Measurements from ENCODE around the gene PODXL2.
"Not testable (repeated sequence)": the region's sequence is repeated elsewhere in the genome, so short reads cannot be mapped to it uniquely, and the experiment has no call there.

The PODXL2 gene

GRCh38 chr3:127605547-127605946 lies 23.4 kb upstream of the PODXL2 start:
- DNase-seq = not testable (repeated sequence)

GRCh38 chr3:127606086-127606805 lies 22.7 kb upstream of the PODXL2 start:
- no peak for DNase-seq

GRCh38 chr3:127606981-127607595 lies 21.9 kb upstream of the PODXL2 start:
- no peak for DNase-seq

GRCh38 chr3:127607675-127608361 lies 21.2 kb upstream of the PODXL2 start:
- DNase-seq = no peak

- no peak for DNase-seq
Observed at GRCh38 chr3:127608362-127608718, 20.6 kb upstream of the PODXL2 start.

- DNase-seq = no peak
Observed at GRCh38 chr3:127610105-127610504, 18.9 kb upstream of the PODXL2 start.

GRCh38 chr3:127611251-127611650 lies 17.7 kb upstream of the PODXL2 start:
- DNase-seq = no peak

GRCh38 chr3:127612966-127613365 lies 16.0 kb upstream of the PODXL2 start:
- no peak for DNase-seq

- DNase-seq = no peak
Observed at GRCh38 chr3:127613406-127613805, 15.6 kb upstream of the PODXL2 start.

- DNase-seq = no peak
Observed at GRCh38 chr3:127614928-127615589, 13.9 kb upstream of the PODXL2 start.

- no peak for DNase-seq
Observed at GRCh38 chr3:127615631-127616305, 13.2 kb upstream of the PODXL2 start.

- no peak for DNase-seq
Observed at GRCh38 chr3:127616836-127617605, 12.0 kb upstream of the PODXL2 start.

- no peak for DNase-seq
Observed at GRCh38 chr3:127618891-127619290, 10.1 kb upstream of the PODXL2 start.

- no peak for DNase-seq
Observed at GRCh38 chr3:127620637-127621375, 8.2 kb upstream of the PODXL2 start.

GRCh38 chr3:127622031-127622430 lies 7.0 kb upstream of the PODXL2 start:
- no peak for DNase-seq

GRCh38 chr3:127622772-127623576 lies 6.0 kb upstream of the PODXL2 start:
- DNase-seq = no peak

- DNase-seq = no peak
Observed at GRCh38 chr3:127624063-127624462, 4.9 kb upstream of the PODXL2 start.

- DNase-seq = no peak
Observed at GRCh38 chr3:127625821-127626220, 3.2 kb upstream of the PODXL2 start.

GRCh38 chr3:127628426-127628787 lies 578 bp upstream of the PODXL2 start:
- no peak for DNase-seq
